Upper lobe of left lung (tissue), 6 donors: ENCODE results near the gene ATAD5. TPM values are rescaled to one million over a fixed set of nuclear protein-coding genes. Genes with fewer than 3 reads are reported as not detected.

Source experiments
- ATAC-seq, 2 donors: fragments of 200-7000 bp; cut with Tn5 transposase; one replicate each; pipeline ENCODE4 v1.9.1; 2022; ENCODE audit warnings: mild to moderate bottlenecking in 2 of 2, moderate library complexity in 2 of 2; ENCODE audit not compliant: low FRiP score in 2 of 2
- DNase-seq, 2 donors: peaks; one replicate each; pipeline ENCODE4 v3.0.0-alpha.2; 2019 to 2020
- H3K27ac ChIP-seq, 4 donors: fragments of 200-600 bp; sonication (generic); one replicate each; pipeline ENCODE4 v1.5.1; 2016 to 2019
- H3K27me3 ChIP-seq, 4 donors: fragments of 200-600 bp; sonication (generic); one replicate each; pipeline ENCODE4 v1.5.1; 2017 to 2019
- H3K36me3 ChIP-seq, 4 donors: fragments of 200-600 bp; sonication (generic); one replicate each; pipeline ENCODE4 v1.5.1; 2016 to 2019
- H3K4me1 ChIP-seq, 4 donors: fragments of 200-600 bp; sonication (generic); one replicate each; pipeline ENCODE4 v1.5.1; 2018 to 2019
- H3K4me3 ChIP-seq, 4 donors: fragments of 200-600 bp; sonication (generic); one replicate each; pipeline ENCODE4 v1.5.1; 2017 to 2019; ENCODE audit warnings: mild to moderate bottlenecking in 2 of 4, moderate library complexity in 1 of 4
- H3K9me3 ChIP-seq, 4 donors: fragments of 200-600 bp; sonication (generic); one replicate each; pipeline ENCODE4 v1.5.1; 2018 to 2019
- CTCF ChIP-seq, 6 experiments: fragments of 450-650 bp in 4 of 6; fragments of 200-600 bp in 2 of 6; sonication (generic) in 2 of 6; IDR thresholded peaks; one replicate each; pipeline ENCODE4 v1.5.1; 2016 to 2019; ENCODE audit warnings: antibody characterized with exemption in 6 of 6
- EP300 ChIP-seq, 4 donors: sonication (generic); formaldehyde crosslinking; IDR thresholded peaks; one replicate each; pipeline ENCODE4 v1.5.1; 2017; ENCODE audit warnings: antibody characterized with exemption in 4 of 4, control low read depth in 2 of 4
- POLR2A ChIP-seq, 4 donors: fragments of 450-650 bp; IDR thresholded peaks; one replicate each; pipeline ENCODE4 v1.5.1; 2016 to 2017; ENCODE audit warnings: antibody characterized with exemption in 4 of 4, mild to moderate bottlenecking in 2 of 4
- POLR2AphosphoS5 ChIP-seq, 2 donors: sonication (generic); formaldehyde crosslinking; IDR thresholded peaks; one replicate each; pipeline ENCODE4 v1.5.1; 2017; ENCODE audit warnings: antibody characterized with exemption in 2 of 2
- WGBS, 2 donors: methylation state at CpG; one replicate each; pipeline ENCODE4 v1.1.5; 2017 to 2018; 5-methylcytosine and 5-hydroxymethylcytosine counted together
- total RNA-seq, 6 donors: library from RNA; depleted of rRNA in 4 of 6; stranded (reverse); fragments of >200 nt in 4 of 6; gene quantifications; one replicate each; pipeline versions ENCODE4 v1.1.0 to v1.2.1, GENCODE V29; 2016 to 2021
- donor health status: DM: no; HTN: no; CAD: no; lungs with moderate emphysema.
- donor health status: DM: no; HTN: yes; CAD: no; lungs with severe emphysema.

The ATAD5 gene
- total RNA-seq, 6 donors from 2014 or later = 1.5 to 6.3 (median 1.9) TPM

DNA sequence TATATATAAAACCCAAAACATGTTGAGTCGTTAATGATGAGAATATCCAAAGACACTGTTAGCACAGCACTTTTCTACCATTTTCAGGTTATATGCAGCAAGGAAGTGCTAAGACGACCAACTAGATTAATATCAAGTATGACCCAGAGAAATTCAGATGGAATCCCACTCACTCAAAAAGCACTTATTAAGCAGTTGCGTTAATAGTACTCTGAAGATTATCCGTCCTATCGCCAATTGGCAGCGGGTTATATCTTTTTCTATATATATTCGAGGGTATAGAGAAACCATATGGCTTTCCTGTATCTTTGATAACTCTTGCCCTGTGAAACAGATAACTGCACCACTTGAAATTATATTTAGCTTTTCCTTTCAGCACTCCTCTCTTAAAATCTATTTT, 8.3 kb upstream of the ATAD5 start:
- DNase-seq = no peak
- Histone ChIP-seq H3K9me3 (no peaks in the 10 kb centered on the region), H3K36me3 (no peaks in the 10 kb centered on the region), H3K27me3 (no peaks in the 10 kb centered on the region), H3K27ac (peak overlapping the region; percentile 78 to 97 (median 88)), H3K4me1 (peaks cover 35 to 55% (median 45%) of the 10 kb centered on the region in 4 donors), H3K4me3 (peak overlapping the region; percentile 54 to 98 (median 92))
- WGBS, 2 donors = 28 to 34% methylated on average over 7 of the region's 7 CpGs
- TF ChIP-seq POLR2A (IDR thresholded peaks at IDR 0.05) = no peak
- TF ChIP-seq EP300 (IDR thresholded peaks at IDR 0.05) = no peak
- TF ChIP-seq POLR2AphosphoS5 (IDR thresholded peaks at IDR 0.05) = no peak
- no peak for TF ChIP-seq CTCF (IDR thresholded peaks at IDR 0.05)
- ATAC-seq = no peak

DNA sequence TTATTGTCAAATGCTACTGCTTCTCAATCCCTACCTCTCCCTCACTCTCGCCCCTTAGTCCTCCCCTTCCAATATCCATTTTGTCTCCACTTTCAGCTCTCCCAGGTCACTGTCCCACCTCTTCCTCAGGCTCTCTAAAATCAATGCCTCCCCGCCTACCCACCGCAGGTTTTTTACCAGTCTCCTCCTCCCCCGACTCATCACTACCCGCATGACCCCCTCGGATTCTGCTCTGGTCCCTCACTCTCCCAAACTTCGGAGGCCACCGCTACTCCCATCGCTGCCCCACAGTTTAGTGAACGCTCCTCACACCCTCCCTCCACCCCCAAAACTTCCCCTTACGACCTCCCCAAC, 7.8 kb upstream of the ATAD5 start:
- Histone ChIP-seq H3K9me3 (no peaks in the 10 kb centered on the region), H3K36me3 (no peaks in the 10 kb centered on the region), H3K4me1 (peaks cover 31 to 53% (median 40%) of the 10 kb centered on the region in 4 donors), H3K27ac (peak overlapping the region; percentile 78 to 97 (median 88)), H3K27me3 (no peaks in the 10 kb centered on the region), H3K4me3 (peak overlapping the region; percentile 54 to 98 (median 92))
- TF ChIP-seq POLR2AphosphoS5 (IDR thresholded peaks at IDR 0.05) (no peak), CTCF (IDR thresholded peaks at IDR 0.05) (no peak)
- no peak for DNase-seq
- 0 to 1% methylated on average over 11 of the region's 11 CpGs for WGBS, 2 donors
- peak in 1 of 2 donors; percentile 31 for ATAC-seq

DNA sequence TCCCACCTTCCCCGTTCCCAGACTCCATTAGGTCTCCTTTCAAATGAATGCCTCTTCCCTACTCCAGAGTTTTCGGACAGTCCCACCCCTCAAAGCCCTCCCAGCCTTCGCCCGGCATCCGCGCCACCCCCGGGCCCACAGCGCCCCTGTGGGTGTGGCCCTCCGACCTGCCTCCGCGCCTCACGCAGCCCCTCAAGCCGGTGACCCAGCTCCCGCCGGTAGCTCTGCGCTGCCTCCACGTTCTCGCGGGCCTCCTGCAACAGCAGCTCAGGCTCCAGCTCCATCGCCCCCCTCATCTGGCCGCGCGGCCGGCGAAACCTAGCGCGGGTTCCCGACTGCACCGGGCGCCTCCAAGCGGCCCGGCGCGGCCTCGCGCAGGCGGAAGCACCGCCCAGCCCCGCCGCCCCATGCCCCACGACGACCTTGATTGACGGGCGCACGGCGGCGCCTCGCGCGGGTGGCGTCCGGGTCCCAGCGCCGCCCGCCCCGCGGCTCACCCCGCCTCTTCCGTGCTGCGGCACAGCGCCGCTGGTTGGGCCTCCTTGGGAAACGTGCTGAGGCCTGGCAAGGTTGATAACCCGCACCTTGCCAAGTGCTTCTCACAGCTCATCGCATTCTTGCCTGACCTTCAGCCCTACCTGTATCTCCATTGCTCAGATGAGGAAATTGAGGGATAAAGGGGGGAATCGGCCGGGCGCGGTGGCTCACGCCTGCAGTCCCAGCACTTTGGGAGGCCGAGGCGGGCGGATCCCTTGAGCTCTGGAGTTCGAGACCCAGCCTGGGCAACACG, 7.2 kb upstream of the ATAD5 start, which contains the start of gene CRLF3:
Gene CRLF3, minus strand, starts transcription at position 337 of the 790 bp plus-strand sequence. Its CDS starts 41 bp downstream, at position 296.
- peaks cover 26 to 47% (median 35%) of the 10 kb centered on the region in 4 donors for H3K4me1 ChIP-seq

GRCh38 chr17:30827082-30827481, 4.7 kb upstream of the ATAD5 start:
- Histone ChIP-seq H3K27me3 (no peaks in the 10 kb centered on the region), H3K4me3 (no peak overlapping the region), H3K27ac (no peak overlapping the region), H3K4me1 (peaks cover 18 to 27% (median 23%) of the 10 kb centered on the region in 4 donors), H3K9me3 (no peaks in the 10 kb centered on the region), H3K36me3 (no peaks in the 10 kb centered on the region)
- no peak for ATAC-seq
- WGBS, 2 donors = 86 to 89% methylated on average over 6 of the region's 6 CpGs
- no peak for DNase-seq
- TF ChIP-seq POLR2A (IDR thresholded peaks at IDR 0.05) (no peak), CTCF (IDR thresholded peaks at IDR 0.05) (no peak), POLR2AphosphoS5 (IDR thresholded peaks at IDR 0.05) (no peak), EP300 (IDR thresholded peaks at IDR 0.05) (no peak)

More for the DNA sequence above, 7.2 kb upstream of the ATAD5 start, which contains the start of gene CRLF3:
- peak within 1 kb of the TSS; percentile 54 to 98 (median 92) for H3K4me3 ChIP-seq
- ATAC-seq (peak; percentile 98 to 99), DNase-seq (peak; percentile 92 to 99)
- TF ChIP-seq EP300 (IDR thresholded peaks at IDR 0.05) = no peak
- TF ChIP-seq POLR2A (IDR thresholded peaks at IDR 0.05) = peak in 3 of 4 donors; percentile 45 to 90 (median 67)
- peak; percentile 51 to 88 for TF ChIP-seq POLR2AphosphoS5 (IDR thresholded peaks at IDR 0.05)
- peak; percentile 69 to 87 (median 80) for TF ChIP-seq CTCF (IDR thresholded peaks at IDR 0.05)
- no peaks in the 10 kb centered on the region for H3K36me3 ChIP-seq
- 13 to 17% methylated on average over 29 to 36 of the region's 75 CpGs for WGBS, 2 donors
- H3K27me3 ChIP-seq = no peaks in the 10 kb centered on the region
- no peaks in the 10 kb centered on the region for H3K9me3 ChIP-seq
- peak within 1 kb of the TSS; percentile 78 to 97 (median 88) for H3K27ac ChIP-seq
